ENCODE data around the gene TLX2. TPM values are rescaled to one million over a fixed set of nuclear protein-coding genes. Genes with fewer than 3 reads are reported as not detected.
"Not testable (repeated sequence)": the region's sequence is repeated elsewhere in the genome, so short reads cannot be mapped to it uniquely, and the experiment has no call there.

Gene TLX2
- total and polyA plus RNA-seq, 2 of the 8 experiments (the other 6 are each of a cell fraction or from before 2014, with no cell fraction given): 0.06 to 0.17 TPM

GRCh38 chr2:74561022-74561421 is 46.8 kb downstream of the TLX2 start:
- H3K27ac ChIP-seq (ENCODE audit: low read depth, low read length); H3K14ac ChIP-seq (ENCODE audit: insufficient read length); H3K4ac ChIP-seq (replicated peaks; ENCODE audit: insufficient read length, low read depth, low read length); H3K4me1 ChIP-seq (replicated peaks in 1 of 4; ENCODE audit: control insufficient read depth in 3 of 4, insufficient read depth in 4 of 4, low read length in 3 of 4); H3K36me3 ChIP-seq (ENCODE audit: control insufficient read depth in 2 of 4, insufficient read depth in 4 of 4, low read length in 3 of 4); H3K79me2 ChIP-seq (ENCODE audit: control insufficient read depth in 1 of 2, insufficient read depth in 2 of 2, low read length in 2 of 2); H2BK20ac ChIP-seq (ENCODE audit: low read length); H2BK12ac ChIP-seq (ENCODE audit: low read depth, low read length); H2AFZ ChIP-seq (ENCODE audit: low read length); H3K4me3 ChIP-seq (ENCODE audit: extremely low read depth in 1 of 4, insufficient read depth in 2 of 4, low read depth in 3 of 4, low read length in 4 of 4); H2BK15ac ChIP-seq (ENCODE audit: low read length); H4K5ac ChIP-seq (ENCODE audit: insufficient read length, low read depth, low read length); FAIRE-seq; H3K18ac ChIP-seq (ENCODE audit: extremely low read depth, low read length); DNase-seq (ENCODE audit: low read depth in 1 of 2, low spot score in 2 of 2); H2BK5ac ChIP-seq (ENCODE audit: low read depth, low read length); H2BK120ac ChIP-seq (replicated peaks; ENCODE audit: low read depth, low read length); H3K4me2 ChIP-seq (ENCODE audit: insufficient read depth in 1 of 2, low read depth in 2 of 2, low read length in 2 of 2); H2AK5ac ChIP-seq (ENCODE audit: low read depth, low read length); H3K9ac ChIP-seq (replicated peaks in 1 of 4; ENCODE audit: extremely low read depth in 1 of 4, low read depth in 3 of 4, low read length in 3 of 4); H4K91ac ChIP-seq (replicated peaks; ENCODE audit: insufficient read length, low read length); H3K56ac ChIP-seq (replicated peaks; ENCODE audit: insufficient read length, low read depth, low read length); H3K23ac ChIP-seq (ENCODE audit: insufficient read length); H3K9me3 ChIP-seq (ENCODE audit: insufficient read depth in 2 of 2, low read depth in 1 of 2, low read length in 1 of 2); H4K8ac ChIP-seq (ENCODE audit: extremely low read depth, insufficient read depth, low read length); H3K23me2 ChIP-seq (ENCODE audit: low read depth, low read length); H4K20me1 ChIP-seq (replicated peaks in 1 of 2; ENCODE audit: control insufficient read depth in 1 of 2, insufficient read depth in 2 of 2, low read length in 2 of 2); H3K79me1 ChIP-seq (ENCODE audit: low read depth, low read length): not testable (repeated sequence)
- 91% methylated on average over 1 of the region's 1 CpG; no CpG with 5 or more reads in 1 of the 2 experiments for WGBS, 2 experiments (ENCODE audit: extremely low coverage in 1 of 2, insufficient coverage in 1 of 2, insufficient read length in 1 of 2, insufficient replicate concordance in 2 of 2, low coverage in 1 of 2, low lambda C conversion rate in 2 of 2, missing lambda C conversion rate in 1 of 2)
- H3K27me3 ChIP-seq (replicated peaks in 1 of 4; ENCODE audit: control insufficient read depth in 3 of 4, extremely low read depth in 1 of 4, insufficient read depth in 3 of 4, low read length in 3 of 4): peaks cover 0 to 17% (median 11%) of the 10 kb centered on the region in 4 experiments; a peak in 6 of 7 replicates
- POLR2A ChIA-PET (ENCODE audit: partially characterized antibody): interaction anchor here (1.5 kb wide), 1 partner anchor 17 kb away, joined by 3 read pairs; no protein-coding TSS in a partner anchor
- CTCF ChIA-PET (ENCODE audit: partially characterized antibody): interaction anchor here (0.6 to 7.5 kb wide), 4 partner anchors 11 to 732 kb away, joined by 3 to 56 read pairs (median 22); partner anchors contain the start of gene STAMBP

All from H1 (cell line).